ENCODE data around the gene CNOT10.

Gene CNOT10

DNA sequence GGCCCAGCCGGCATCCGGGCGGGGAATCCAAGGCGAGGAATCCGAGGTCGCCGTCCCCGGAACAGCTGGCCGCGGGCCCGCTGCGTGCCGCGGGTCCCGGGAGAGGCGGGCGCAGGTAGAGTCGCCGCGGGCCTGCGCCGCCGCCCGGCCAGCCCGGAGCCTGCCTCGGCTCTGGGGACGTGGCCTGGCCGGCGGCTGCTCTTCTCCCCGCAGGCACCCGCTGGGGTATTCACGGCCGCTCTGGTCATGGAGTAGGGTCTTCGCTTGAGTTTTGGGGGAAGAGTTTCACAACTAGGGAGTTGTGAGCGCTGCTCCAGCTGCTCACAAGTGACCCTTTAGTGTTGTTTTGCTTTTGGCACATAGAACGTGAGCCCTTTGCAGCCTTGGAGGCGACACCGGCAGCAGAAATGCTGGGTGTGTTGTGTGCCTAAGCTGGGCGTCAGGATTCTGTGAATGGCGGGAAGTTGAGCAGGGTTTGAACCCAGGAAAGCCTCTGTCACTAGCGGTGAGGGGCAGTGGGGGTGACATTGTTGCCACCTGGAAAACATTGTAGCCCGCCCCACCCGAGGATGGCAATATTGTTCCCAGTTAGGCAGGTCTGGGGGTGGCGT is 136.8 kb downstream of the CNOT10 start:
- H3K4me3 ChIP-seq (ENCODE audit: low read depth, low read length, poor library complexity, severe bottlenecking) = no peak overlapping the region
- TF ChIP-seq EZH2 (IDR thresholded peaks at IDR 0.05; ENCODE audit: borderline replicate concordance, low read length) (no peak), CTCF (IDR thresholded peaks at IDR 0.05; ENCODE audit: low read length) (no peak)
- H3K36me3 ChIP-seq (ENCODE audit: insufficient read depth, low read length) = no peaks in the 10 kb centered on the region; the same call in 1 of the 2 replicates
- no peak overlapping the region for H3K9ac ChIP-seq (ENCODE audit: low read length)
- H3K4me1 ChIP-seq (ENCODE audit: insufficient read depth, low read length, severe bottlenecking) = no peaks in the 10 kb centered on the region
- H3F3A ChIP-seq (ENCODE audit: insufficient read depth, low read length) = no peaks in the 10 kb centered on the region
- no peaks in the 10 kb centered on the region; the same call in 1 of the 2 replicates for H3K27me3 ChIP-seq (ENCODE audit: insufficient read depth, low read length)
- no peaks in the 10 kb centered on the region for H3K9me2 ChIP-seq (ENCODE audit: low read depth, low read length)
- H4K20me1 ChIP-seq (ENCODE audit: insufficient read depth, low read length) = no peaks in the 10 kb centered on the region
- no peaks in the 10 kb centered on the region for H3K9me3 ChIP-seq (ENCODE audit: low read length)
- H3K79me2 ChIP-seq (ENCODE audit: insufficient read depth, low read length) = no peaks in the 10 kb centered on the region
- no peak overlapping the region for H2AFZ ChIP-seq (ENCODE audit: low read length)
- H3K4me2 ChIP-seq (ENCODE audit: low read length) = no peak overlapping the region
- no peak overlapping the region for H3K27ac ChIP-seq (ENCODE audit: low read depth, low read length, poor library complexity, severe bottlenecking)

GRCh38 chr3:32822609-32823498 is 137.9 kb downstream of the CNOT10 start:
- Histone ChIP-seq H3K36me3 (ENCODE audit: insufficient read depth, low read length) (no peaks in the 10 kb centered on the region; the same call in 1 of the 2 replicates), H3K9ac (ENCODE audit: low read length) (no peak overlapping the region), H3K4me1 (ENCODE audit: insufficient read depth, low read length, severe bottlenecking) (no peaks in the 10 kb centered on the region), H3K27ac (ENCODE audit: low read depth, low read length, poor library complexity, severe bottlenecking) (no peak overlapping the region), H3K4me3 (ENCODE audit: low read depth, low read length, poor library complexity, severe bottlenecking) (no peak overlapping the region), H3K9me2 (ENCODE audit: low read depth, low read length) (no peaks in the 10 kb centered on the region), H3K4me2 (ENCODE audit: low read length) (no peak overlapping the region), H3K79me2 (ENCODE audit: insufficient read depth, low read length) (no peaks in the 10 kb centered on the region), H3K9me3 (ENCODE audit: low read length) (no peaks in the 10 kb centered on the region), H4K20me1 (ENCODE audit: insufficient read depth, low read length) (no peaks in the 10 kb centered on the region), H3K27me3 (ENCODE audit: insufficient read depth, low read length) (no peaks in the 10 kb centered on the region; the same call in 1 of the 2 replicates), H2AFZ (ENCODE audit: low read length) (no peak overlapping the region), H3F3A (ENCODE audit: insufficient read depth, low read length) (no peaks in the 10 kb centered on the region)
- TF ChIP-seq CTCF (IDR thresholded peaks at IDR 0.05; ENCODE audit: low read length) = no peak
- TF ChIP-seq EZH2 (IDR thresholded peaks at IDR 0.05; ENCODE audit: borderline replicate concordance, low read length) = no peak

Measured in OCI-LY1 (cell line).